Thyroid gland (tissue), 4 donors: ENCODE measurements around the gene PBX1. TPM values are rescaled to one million over a fixed set of nuclear protein-coding genes. Genes with fewer than 3 reads are reported as not detected.

ENCODE experiments used
- DNase-seq, 2 donors: peaks; one replicate each; pipeline ENCODE4 v3.0.0-alpha.2; 2019
- H3K27ac ChIP-seq, 3 donors: fragments of 200-600 bp; sonication (generic); 1 replicate in 2 of 3; 2 replicates in 1 of 3; pipeline ENCODE4 v1.5.1; 2016 to 2019; ENCODE audit warnings: mild to moderate bottlenecking in 1 of 3, moderate library complexity in 1 of 3
- H3K27me3 ChIP-seq: fragments of 200-600 bp; sonication (generic); one replicate; pipeline ENCODE4 v1.5.1; 2019
- H3K36me3 ChIP-seq, 2 donors: fragments of 200-600 bp; sonication (generic); one replicate each; pipeline ENCODE4 v1.5.1; 2016 to 2019
- H3K4me1 ChIP-seq, 2 donors: fragments of 200-600 bp; sonication (generic); one replicate each; pipeline ENCODE4 v1.5.1; 2017 to 2019
- H3K4me3 ChIP-seq, 3 donors: fragments of 200-600 bp; sonication (generic); replicated peaks in 1 of 3; 1 replicate in 2 of 3; 2 replicates in 1 of 3; pipeline ENCODE4 v1.5.1; 2016; ENCODE audit warnings: mild to moderate bottlenecking in 1 of 3
- H3K9me3 ChIP-seq: fragments of 200-600 bp; sonication (generic); one replicate; pipeline ENCODE4 v1.5.1; 2017
- POLR2A ChIP-seq, 2 donors: fragments of 450-650 bp; IDR thresholded peaks; one replicate each; pipeline ENCODE4 v1.6.1; 2017; ENCODE audit warnings: antibody characterized with exemption in 2 of 2, mild to moderate bottlenecking in 2 of 2, moderate library complexity in 1 of 2
- WGBS, 2 donors: methylation state at CpG; one replicate each; pipeline ENCODE4 v1.1.5; 2017; 5-methylcytosine and 5-hydroxymethylcytosine counted together
- intact Hi-C: fragments of 100-400 bp; cut with DNase I; formaldehyde crosslinking; loops from one replicate; pipeline ENCODE4 v1.15.1; 2023
- total RNA-seq, 4 donors: library from RNA; depleted of rRNA; stranded (reverse); fragments of >200 nt; gene quantifications; one replicate each; pipeline ENCODE4 v1.2.3, GENCODE V29; 2016
- TF ChIP-seq, protein P1 (sequence below), 6 experiments: fragments of 200-600 bp in 3 of 6; fragments of 450-650 bp in 3 of 6; sonication (generic) in 3 of 6; IDR thresholded peaks; one replicate each; pipeline ENCODE4 v1.5.1; 2016 to 2019; ENCODE audit warnings: antibody characterized with exemption in 6 of 6, mild to moderate bottlenecking in 2 of 6, inconsistent platforms in 1 of 6, moderate library complexity in 1 of 6

Gene PBX1
- total RNA-seq, 4 donors from 2014 or later: 79.0 to 159 (median 102) TPM

DNA sequence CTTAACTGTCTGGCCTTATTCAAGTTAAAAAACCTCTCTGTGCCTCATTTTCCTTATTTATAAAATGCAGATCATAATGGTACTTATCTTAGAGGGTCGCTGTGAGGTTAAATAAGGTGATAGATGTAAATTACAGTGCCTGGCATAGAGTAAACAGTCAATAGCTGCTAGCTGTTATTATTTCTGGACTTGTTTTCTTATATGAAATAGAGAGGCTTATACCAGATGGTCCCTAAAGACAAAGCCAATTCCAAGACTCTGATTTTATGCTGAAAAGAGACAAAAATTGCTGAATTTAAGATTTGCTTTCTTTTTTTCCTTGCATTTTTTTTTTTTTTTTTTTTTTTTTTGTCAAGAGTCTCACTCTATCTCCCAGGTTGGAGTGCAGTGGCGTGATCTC is 10.3 kb downstream of the PBX1 start:
- peak overlapping the region; percentile 63 to 82 (median 75) for H3K27ac ChIP-seq
- intact Hi-C loops: no loop called here
- peaks cover 39 to 57% of the 10 kb centered on the region in 2 donors for H3K4me1 ChIP-seq

DNA sequence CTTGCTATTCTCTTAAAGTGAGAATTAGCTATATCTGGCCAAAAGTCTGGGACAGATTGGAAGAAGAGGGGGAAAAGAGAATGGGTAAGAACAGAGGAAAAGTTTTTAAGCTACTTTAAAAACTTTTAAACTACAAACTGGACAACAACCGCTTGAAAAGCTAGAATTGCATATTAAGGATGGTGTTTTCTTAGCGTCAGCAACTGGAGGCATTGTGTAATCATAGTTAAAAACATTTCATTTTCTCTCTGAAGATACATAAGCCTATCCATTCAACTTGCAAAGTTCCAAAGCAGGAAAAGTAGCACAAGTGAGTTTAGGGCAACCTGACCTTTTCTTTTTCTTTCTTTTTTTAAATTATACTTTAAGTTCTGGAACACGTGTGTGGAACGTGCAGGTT is 10.9 kb downstream of the PBX1 start:
- Histone ChIP-seq H3K27me3 (no peaks in the 10 kb centered on the region), H3K9me3 (no peaks in the 10 kb centered on the region), H3K27ac (peak overlapping the region; percentile 63 to 82 (median 75)), H3K36me3 (no peaks in the 10 kb centered on the region), H3K4me1 (peaks cover 45 to 63% of the 10 kb centered on the region in 2 donors), H3K4me3 (no peak overlapping the region)
- TF ChIP-seq POLR2A (IDR thresholded peaks at IDR 0.05): no peak
- TF ChIP-seq, protein P1, sequence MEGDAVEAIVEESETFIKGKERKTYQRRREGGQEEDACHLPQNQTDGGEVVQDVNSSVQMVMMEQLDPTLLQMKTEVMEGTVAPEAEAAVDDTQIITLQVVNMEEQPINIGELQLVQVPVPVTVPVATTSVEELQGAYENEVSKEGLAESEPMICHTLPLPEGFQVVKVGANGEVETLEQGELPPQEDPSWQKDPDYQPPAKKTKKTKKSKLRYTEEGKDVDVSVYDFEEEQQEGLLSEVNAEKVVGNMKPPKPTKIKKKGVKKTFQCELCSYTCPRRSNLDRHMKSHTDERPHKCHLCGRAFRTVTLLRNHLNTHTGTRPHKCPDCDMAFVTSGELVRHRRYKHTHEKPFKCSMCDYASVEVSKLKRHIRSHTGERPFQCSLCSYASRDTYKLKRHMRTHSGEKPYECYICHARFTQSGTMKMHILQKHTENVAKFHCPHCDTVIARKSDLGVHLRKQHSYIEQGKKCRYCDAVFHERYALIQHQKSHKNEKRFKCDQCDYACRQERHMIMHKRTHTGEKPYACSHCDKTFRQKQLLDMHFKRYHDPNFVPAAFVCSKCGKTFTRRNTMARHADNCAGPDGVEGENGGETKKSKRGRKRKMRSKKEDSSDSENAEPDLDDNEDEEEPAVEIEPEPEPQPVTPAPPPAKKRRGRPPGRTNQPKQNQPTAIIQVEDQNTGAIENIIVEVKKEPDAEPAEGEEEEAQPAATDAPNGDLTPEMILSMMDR (IDR thresholded peaks at IDR 0.05): no peak
- WGBS, 2 donors: 57 to 67% methylated on average over 4 of the region's 4 CpGs
- intact Hi-C loops: no loop called here
- DNase-seq: no peak

More for the DNA sequence above, 10.3 kb downstream of the PBX1 start:
- no peaks in the 10 kb centered on the region for H3K36me3 ChIP-seq
- H3K9me3 ChIP-seq: no peaks in the 10 kb centered on the region
- 86 to 89% methylated on average over 2 of the region's 2 CpGs for whole genome bisulfite sequencing, 2 donors
- H3K27me3 ChIP-seq: no peaks in the 10 kb centered on the region
- TF ChIP-seq POLR2A (IDR thresholded peaks at IDR 0.05): no peak
- TF ChIP-seq, protein P1 (IDR thresholded peaks at IDR 0.05): no peak
- no peak for DNase-seq
- no peak overlapping the region for H3K4me3 ChIP-seq

DNA sequence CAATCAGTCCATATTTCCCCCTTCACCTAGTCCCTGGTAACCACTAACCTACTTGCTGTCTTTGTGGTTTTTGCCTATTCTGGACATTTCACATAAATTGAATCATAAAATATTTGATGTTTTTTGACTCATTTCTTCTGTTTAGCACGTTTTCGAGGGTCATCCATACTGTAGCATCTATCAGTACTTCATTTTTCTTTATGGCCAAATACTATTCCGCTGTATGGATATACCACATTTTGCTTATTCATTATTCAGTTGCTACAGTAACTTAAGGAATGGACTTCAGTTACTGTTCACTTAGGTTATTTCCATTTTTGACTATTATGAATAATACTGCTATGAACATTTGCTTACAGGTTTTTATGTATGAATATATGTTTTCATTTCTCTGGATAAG is 12.3 kb downstream of the PBX1 start:
- H3K27ac ChIP-seq: no peak overlapping the region
- no peak for DNase-seq
- H3K4me3 ChIP-seq: no peak overlapping the region
- H3K36me3 ChIP-seq: no peaks in the 10 kb centered on the region
- intact Hi-C loops: no loop called here
- 97 to 98% methylated on average over 3 of the region's 3 CpGs for WGBS, 2 donors
- H3K9me3 ChIP-seq: no peaks in the 10 kb centered on the region
- peaks cover 52 to 75% of the 10 kb centered on the region in 2 donors for H3K4me1 ChIP-seq
- TF ChIP-seq, protein P1 (IDR thresholded peaks at IDR 0.05): no peak
- TF ChIP-seq POLR2A (IDR thresholded peaks at IDR 0.05): no peak
- no peaks in the 10 kb centered on the region for H3K27me3 ChIP-seq

DNA sequence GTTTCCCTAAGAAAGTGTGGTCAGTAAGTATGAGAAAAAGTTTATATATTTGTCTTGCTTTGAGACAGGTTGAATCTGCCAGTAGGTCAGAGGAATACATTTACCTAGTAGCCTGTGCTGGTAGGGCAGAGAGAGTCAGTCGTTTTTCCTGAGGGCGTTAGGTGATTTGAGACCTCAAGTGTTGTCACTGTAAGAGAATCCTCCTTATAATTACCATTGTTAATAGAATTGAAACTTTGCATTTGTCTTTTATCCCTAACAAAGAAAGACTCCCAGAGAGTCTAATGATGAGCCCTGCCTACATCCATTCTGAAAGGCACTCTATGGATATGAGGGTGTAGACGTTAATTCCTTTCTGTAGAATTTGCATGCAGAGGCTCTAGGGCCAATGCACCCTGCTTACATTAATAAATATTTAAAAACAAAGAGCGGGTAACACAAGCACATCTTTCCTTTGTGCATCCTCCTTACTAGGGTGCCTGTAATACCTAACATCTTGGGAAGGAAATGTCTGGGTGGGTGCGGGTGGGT is 16.4 kb downstream of the PBX1 start:
- WGBS, 2 donors: 64 to 72% methylated on average over 5 of the region's 5 CpGs
- intact Hi-C loops: no loop called here
- H3K36me3 ChIP-seq: no peaks in the 10 kb centered on the region
- TF ChIP-seq POLR2A (IDR thresholded peaks at IDR 0.05): no peak
- TF ChIP-seq, protein P1 (IDR thresholded peaks at IDR 0.05): no peak
- no peak for DNase-seq
- H3K4me3 ChIP-seq: no peak overlapping the region
- H3K4me1 ChIP-seq: peaks cover 52 to 73% of the 10 kb centered on the region in 2 donors
- no peaks in the 10 kb centered on the region for H3K9me3 ChIP-seq
- H3K27ac ChIP-seq: peak overlapping the region; percentile 70 to 92 (median 83)
- no peaks in the 10 kb centered on the region for H3K27me3 ChIP-seq

DNA sequence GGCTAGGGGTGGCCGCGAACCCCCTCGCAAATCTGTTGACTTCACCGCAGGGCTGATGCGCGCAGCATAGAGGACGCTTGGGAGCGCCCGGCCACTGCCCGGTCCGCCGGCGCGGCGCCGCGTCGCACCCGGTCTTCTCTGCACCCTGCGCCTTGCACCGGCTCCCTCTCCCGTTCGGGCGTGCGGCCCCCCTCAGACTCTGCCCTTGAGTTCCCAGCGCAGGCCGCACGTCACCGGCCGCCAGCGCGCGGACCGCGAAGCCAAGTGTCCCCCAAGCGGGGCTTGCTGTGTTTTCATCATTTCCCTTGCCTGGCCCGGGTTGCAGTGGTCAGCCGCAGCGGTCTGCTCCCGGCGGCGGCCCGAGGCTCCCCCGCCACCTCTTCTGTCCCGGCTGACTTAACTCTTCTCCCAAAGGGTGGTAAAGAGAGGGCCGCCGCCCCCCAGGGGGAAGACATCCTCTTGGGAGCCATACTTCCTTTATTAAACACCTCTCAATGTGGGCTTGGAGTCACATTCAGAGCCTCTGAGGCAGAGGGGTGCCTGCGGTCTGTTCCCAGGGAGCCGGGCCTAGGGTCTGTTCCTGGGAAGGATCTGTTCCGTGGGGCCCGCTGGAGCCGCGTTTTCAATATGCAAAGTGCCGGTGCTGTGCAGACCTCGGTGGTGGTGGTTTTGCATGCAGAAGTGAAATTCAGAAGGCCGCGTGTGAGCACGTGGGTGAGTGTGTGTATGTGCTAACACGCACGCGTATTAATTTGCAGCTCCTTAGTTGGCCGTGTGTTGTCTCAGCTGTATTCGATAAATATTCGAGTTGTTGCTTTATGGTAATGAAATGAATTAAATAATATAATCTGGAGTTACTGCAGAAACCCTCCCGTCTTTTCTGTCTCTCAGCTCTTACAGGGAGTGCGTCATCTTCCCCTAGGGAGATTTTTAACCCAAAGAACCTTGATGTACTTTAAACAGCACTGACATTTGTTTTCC is 17.6 kb downstream of the PBX1 start:
- H3K4me1 ChIP-seq: peaks cover 52 to 73% of the 10 kb centered on the region in 2 donors
- DNase-seq: peak; percentile 48 to 55
- no peaks in the 10 kb centered on the region for H3K9me3 ChIP-seq
- peak overlapping the region in 1 of 3 donors; percentile 2 for H3K4me3 ChIP-seq
- no peak for TF ChIP-seq POLR2A (IDR thresholded peaks at IDR 0.05)
- TF ChIP-seq, protein P1 (IDR thresholded peaks at IDR 0.05): no peak
- H3K27me3 ChIP-seq: no peaks in the 10 kb centered on the region
- H3K27ac ChIP-seq: peak overlapping the region; percentile 70 to 92 (median 83)
- H3K36me3 ChIP-seq: no peaks in the 10 kb centered on the region
- 35 to 39% methylated on average over 43 to 58 of the region's 66 CpGs for WGBS, 2 donors
- intact Hi-C loops: no loop called here
